Measurements from ENCODE around the gene SLC35F3.

GRCh38 chr1:234125714-234126113, 221.2 kb downstream of the SLC35F3 start:
- TF ChIP-seq CTCF (conservative IDR thresholded peaks at IDR 0.05; ENCODE audit: low read depth, low read length) (no peak), EZH2 (IDR thresholded peaks at IDR 0.05; ENCODE audit: borderline replicate concordance, low read depth, low read length, poor library complexity, severe bottlenecking) (no peak)
